Transverse colon (tissue), 4 donors: ENCODE measurements around the gene VKORC1.

Experiments used
- POLR2A ChIP-seq: fragments of 450-650 bp; IDR thresholded peaks from one replicate; pipeline ENCODE4 v1.6.1; 2016; ENCODE audit warnings: antibody characterized with exemption, mild to moderate bottlenecking, moderate library complexity
- POLR2AphosphoS5 ChIP-seq, 3 donors: sonication (generic); formaldehyde crosslinking; IDR thresholded peaks; one replicate each; pipeline ENCODE4 v1.6.1; 2016; ENCODE audit warnings: antibody characterized with exemption in 3 of 3
- TF ChIP-seq, protein P1 (sequence below), 5 experiments: fragments of 200-600 bp in 3 of 5; fragments of 450-650 bp in 2 of 5; sonication (generic) in 3 of 5; IDR thresholded peaks; 1 replicate in 2 of 5; 2 replicates in 3 of 5; pipeline ENCODE4 v1.5.1; 2016 to 2017; ENCODE audit warnings: antibody characterized with exemption in 5 of 5, inconsistent platforms in 3 of 5, mild to moderate bottlenecking in 2 of 5, moderate library complexity in 1 of 5

DNA sequence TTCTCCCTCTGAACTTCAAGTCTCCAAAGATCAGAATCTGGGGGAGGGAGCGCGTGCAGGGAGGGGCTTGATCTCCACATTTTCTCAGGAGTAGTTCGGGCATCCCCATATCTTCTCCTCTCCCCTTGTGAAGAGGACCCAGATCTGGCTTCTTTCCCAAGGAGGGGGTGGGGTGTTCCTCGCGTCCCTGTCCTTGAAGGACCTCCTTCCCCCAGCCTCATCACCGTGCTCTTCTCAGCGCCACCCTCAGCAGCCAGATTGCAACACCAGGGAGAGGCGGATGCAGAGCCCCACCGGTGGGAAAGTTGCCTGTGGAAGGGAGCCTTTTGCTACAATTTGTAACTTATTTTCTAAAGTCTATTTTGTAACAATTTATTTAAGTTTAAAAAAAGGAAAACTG, 11.5 kb downstream of the VKORC1 start:
- TF ChIP-seq, protein P1, sequence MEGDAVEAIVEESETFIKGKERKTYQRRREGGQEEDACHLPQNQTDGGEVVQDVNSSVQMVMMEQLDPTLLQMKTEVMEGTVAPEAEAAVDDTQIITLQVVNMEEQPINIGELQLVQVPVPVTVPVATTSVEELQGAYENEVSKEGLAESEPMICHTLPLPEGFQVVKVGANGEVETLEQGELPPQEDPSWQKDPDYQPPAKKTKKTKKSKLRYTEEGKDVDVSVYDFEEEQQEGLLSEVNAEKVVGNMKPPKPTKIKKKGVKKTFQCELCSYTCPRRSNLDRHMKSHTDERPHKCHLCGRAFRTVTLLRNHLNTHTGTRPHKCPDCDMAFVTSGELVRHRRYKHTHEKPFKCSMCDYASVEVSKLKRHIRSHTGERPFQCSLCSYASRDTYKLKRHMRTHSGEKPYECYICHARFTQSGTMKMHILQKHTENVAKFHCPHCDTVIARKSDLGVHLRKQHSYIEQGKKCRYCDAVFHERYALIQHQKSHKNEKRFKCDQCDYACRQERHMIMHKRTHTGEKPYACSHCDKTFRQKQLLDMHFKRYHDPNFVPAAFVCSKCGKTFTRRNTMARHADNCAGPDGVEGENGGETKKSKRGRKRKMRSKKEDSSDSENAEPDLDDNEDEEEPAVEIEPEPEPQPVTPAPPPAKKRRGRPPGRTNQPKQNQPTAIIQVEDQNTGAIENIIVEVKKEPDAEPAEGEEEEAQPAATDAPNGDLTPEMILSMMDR (IDR thresholded peaks at IDR 0.05) = no peak
- TF ChIP-seq POLR2A = no peak
- no peak for TF ChIP-seq POLR2AphosphoS5 (IDR thresholded peaks at IDR 0.05)
